Activated T-helper 2 cell treated with anti-CD3 and anti-CD28 coated beads, Interferon-gamma antibody, Interleukin-2, Interleukin-4, amounts not matched to agents 10 μg/mL and 5 μg/mL and 100 μg/mL, durations not matched to agents 14 hours and 24 hours and 36 hours (primary cell): ENCODE data around the gene HIGD1A. TPM values are rescaled to one million over a fixed set of nuclear protein-coding genes. Genes with fewer than 3 reads are reported as not detected.
A peak's percentile ranks its signal among the peaks of the same experiment; 100 is the strongest.

Experiments used
- DNase-seq: peaks from one replicate; pipeline ENCODE4 v3.0.0; 2021; ENCODE audit warnings: low spot score
- H3K27ac Mint-ChIP-seq: one replicate; pipeline ENCODE4 v1.8.0; 2021; ENCODE audit warnings: mixed read lengths
- H3K27me3 Mint-ChIP-seq: one replicate; pipeline ENCODE4 v1.8.0; 2021; ENCODE audit warnings: low read depth, mixed read lengths
- H3K36me3 Mint-ChIP-seq: one replicate; pipeline ENCODE4 v1.8.0; 2021; ENCODE audit warnings: low read depth, mixed read lengths
- H3K4me1 Mint-ChIP-seq: one replicate; pipeline ENCODE4 v1.8.0; 2021; ENCODE audit warnings: low read depth, mixed read lengths
- H3K4me3 Mint-ChIP-seq: one replicate; pipeline ENCODE4 v1.8.0; 2021; ENCODE audit warnings: low read depth, mild to moderate bottlenecking, moderate library complexity, mixed read lengths
- H3K9me3 Mint-ChIP-seq: one replicate; pipeline ENCODE4 v1.8.0; 2021; ENCODE audit warnings: mixed read lengths
- intact Hi-C: fragments of 100-400 bp; cut with micrococcal nuclease; formaldehyde crosslinking; loops from one replicate; pipeline ENCODE4 v1.15.1; 2023
- total RNA-seq: library from RNA; stranded (reverse); gene quantifications from 2 replicates; pipeline ENCODE4 v1.2.3, GENCODE V29; 2022

HIGD1A gene
- total RNA-seq, 1 donor from 2014 or later: 88.5 TPM

DNA sequence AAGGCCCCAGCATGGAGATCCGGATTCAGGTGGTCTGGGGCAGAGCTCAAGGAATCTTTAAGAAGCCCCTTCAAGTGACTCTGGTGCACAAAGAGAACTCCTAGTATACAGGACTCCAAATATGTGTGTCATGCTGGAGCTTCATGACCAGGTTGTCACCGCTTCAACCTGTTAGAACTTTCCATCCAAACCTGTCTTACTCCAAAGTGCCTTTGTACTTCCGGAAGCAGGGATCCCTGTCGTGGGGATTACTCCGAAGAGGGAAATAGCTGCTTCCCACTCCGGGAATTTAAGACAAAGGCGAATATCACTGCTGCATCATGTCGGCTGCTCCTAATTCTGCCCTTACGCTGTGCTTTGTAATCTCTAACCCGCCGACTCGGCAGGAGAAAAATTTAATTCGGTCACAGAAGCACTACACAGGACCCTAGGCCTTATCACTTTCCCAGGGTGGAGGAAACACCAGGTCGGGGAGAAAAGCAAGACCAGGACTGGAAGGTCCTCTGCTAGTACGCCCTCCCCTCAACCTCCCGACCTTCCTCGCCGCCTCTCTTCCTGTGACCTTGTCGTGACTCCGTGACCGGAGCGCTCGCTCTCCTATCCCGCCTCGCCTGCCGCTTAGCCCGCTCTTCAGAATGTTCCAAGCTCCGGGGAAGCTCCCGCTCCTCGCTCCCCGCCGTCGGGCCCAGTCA, 730 bp downstream of the HIGD1A start:
- Mint-ChIP-seq H3K4me3 (peak overlapping the region; percentile 96), H3K9me3 (no peaks in the 10 kb centered on the region), H3K27ac (peak overlapping the region; percentile 87), H3K4me1 (peaks cover 36% of the 10 kb centered on the region), H3K27me3 (peaks cover 27% of the 10 kb centered on the region), H3K36me3 (peaks cover 24% of the 10 kb centered on the region)
- DNase-seq: no peak
- intact Hi-C loops: loop anchor here (1.0 to 5.0 kb wide), 2 partner anchors 30 to 484 kb away; partner anchors contain the start of genes CCDC13 and SNRK

DNA sequence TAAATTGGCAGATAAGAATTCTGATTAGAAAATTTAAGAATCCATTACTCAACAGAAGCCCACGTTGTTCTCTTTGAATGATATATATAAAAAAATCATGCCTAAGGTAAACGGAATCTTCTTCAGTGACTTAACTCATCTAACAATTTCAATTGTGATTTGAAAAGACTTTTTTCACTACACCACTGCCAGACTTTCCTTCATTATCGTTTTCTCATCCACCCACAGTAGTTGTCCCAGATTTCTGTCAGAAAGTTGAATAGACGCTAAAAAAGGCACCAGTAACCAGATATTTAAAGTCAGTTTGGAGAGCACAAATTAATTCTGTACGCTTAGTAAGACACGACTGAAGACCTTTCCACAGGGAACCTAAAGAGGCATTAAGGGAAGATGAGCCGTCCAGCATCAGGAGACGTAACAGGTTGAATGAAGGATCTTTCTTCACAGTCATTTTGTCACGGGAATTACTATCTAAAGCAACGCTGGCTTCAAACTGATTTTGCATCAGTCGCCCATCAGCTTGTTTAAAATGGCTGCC, 1.3 kb downstream of the HIGD1A start:
- Mint-ChIP-seq H3K4me1 (peaks cover 36% of the 10 kb centered on the region), H3K27ac (no peak overlapping the region)
- intact Hi-C loops: loop anchor here (5.0 kb wide), 1 partner anchor 484 kb away; the partner anchor contains the start of gene SNRK

DNA sequence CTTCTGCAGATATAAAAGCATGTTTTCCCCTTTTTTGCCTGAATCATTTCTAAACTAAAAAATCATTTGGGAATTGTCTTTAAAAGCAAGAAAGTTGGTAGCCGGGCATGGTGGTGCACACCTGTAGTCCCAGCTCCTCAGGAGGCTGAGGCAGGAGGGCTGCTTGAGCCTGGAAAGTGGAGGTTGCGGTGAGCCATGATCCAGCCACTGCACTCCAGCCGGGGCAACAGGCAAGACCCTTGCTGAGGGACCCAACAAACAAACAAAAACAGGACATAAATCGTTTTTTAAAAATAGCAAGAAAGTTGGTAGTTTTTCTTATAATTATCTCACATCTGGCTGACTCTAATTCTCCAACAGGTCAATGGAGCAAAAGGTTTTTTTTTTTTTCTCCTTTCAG, 2.5 kb downstream of the HIGD1A start:
- Mint-ChIP-seq H3K27me3 (peaks cover 15% of the 10 kb centered on the region), H3K9me3 (no peaks in the 10 kb centered on the region), H3K4me1 (peaks cover 36% of the 10 kb centered on the region), H3K36me3 (peaks cover 24% of the 10 kb centered on the region), H3K4me3 (no peak overlapping the region), H3K27ac (no peak overlapping the region)
- intact Hi-C loops: loop anchor here (5.0 kb wide), 1 partner anchor 486 kb away; the partner anchor contains the start of gene SNRK
- DNase-seq: no peak

More for the DNA sequence above, 1.3 kb downstream of the HIGD1A start:
- H3K27me3 Mint-ChIP-seq: peaks cover 25% of the 10 kb centered on the region
- H3K36me3 Mint-ChIP-seq: peaks cover 24% of the 10 kb centered on the region
- no peaks in the 10 kb centered on the region for H3K9me3 Mint-ChIP-seq
- no peak for DNase-seq
- H3K4me3 Mint-ChIP-seq: peak overlapping the region; percentile 96

DNA sequence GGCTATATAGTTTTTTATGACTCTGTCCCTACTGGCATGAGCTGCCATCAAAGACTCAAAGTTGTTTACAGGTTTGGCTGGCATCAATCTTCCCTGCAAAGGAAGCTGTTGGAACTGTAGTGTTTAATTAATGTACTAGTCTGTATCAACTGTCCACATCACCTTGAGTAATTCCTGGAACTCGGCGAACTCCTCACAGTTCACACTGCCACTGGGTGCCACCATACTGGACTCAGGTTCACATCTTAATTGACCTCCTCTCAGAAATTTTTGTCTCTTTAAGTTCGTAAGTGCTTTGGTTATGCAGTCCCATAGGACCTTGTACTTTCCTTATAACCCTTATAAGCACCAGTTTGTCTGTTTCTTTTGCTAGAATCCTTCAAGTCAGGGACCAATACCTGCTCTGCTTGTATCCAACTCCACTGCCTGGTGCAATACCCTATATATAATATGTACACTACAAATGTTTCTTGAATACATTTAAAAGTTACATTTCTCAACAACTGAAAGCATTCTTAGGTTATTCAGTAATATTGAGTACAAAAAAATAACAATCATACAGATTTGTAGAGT, 3.2 kb downstream of the HIGD1A start:
- Mint-ChIP-seq H3K27me3 (peaks cover 10% of the 10 kb centered on the region), H3K36me3 (peaks cover 28% of the 10 kb centered on the region), H3K4me1 (peaks cover 36% of the 10 kb centered on the region), H3K4me3 (no peak overlapping the region), H3K9me3 (no peaks in the 10 kb centered on the region), H3K27ac (no peak overlapping the region)
- DNase-seq: no peak
- intact Hi-C loops: loop anchor here (5.0 kb wide), 1 partner anchor 486 kb away; the partner anchor contains the start of gene SNRK

DNA sequence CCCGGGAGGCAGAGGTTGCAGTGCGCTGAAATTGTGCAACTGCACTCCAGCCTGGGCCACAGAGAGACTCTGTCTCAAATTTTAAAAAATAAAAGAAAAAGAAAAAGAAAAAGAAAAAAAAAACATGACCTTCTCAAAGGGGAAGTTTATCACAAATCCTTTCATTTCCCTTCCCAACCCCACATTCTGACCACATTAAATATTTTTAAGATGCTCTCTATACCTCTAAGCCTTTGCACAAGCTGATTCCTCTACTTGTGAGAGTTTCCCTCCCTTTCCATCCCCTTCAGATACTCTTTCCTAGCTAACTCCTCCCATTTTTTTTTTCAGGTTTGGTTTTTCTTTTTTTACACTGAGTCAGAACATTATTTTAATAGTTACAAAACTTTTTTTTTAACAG, 4.0 kb downstream of the HIGD1A start:
- DNase-seq: no peak
- Mint-ChIP-seq H3K27me3 (peaks cover under 1% of the 10 kb centered on the region), H3K36me3 (peaks cover 28% of the 10 kb centered on the region), H3K4me1 (peaks cover 31% of the 10 kb centered on the region), H3K9me3 (no peaks in the 10 kb centered on the region), H3K27ac (no peak overlapping the region), H3K4me3 (no peak overlapping the region)
- intact Hi-C loops: loop anchor here (5.0 kb wide), 1 partner anchor 487 kb away; the partner anchor contains the start of gene SNRK

DNA sequence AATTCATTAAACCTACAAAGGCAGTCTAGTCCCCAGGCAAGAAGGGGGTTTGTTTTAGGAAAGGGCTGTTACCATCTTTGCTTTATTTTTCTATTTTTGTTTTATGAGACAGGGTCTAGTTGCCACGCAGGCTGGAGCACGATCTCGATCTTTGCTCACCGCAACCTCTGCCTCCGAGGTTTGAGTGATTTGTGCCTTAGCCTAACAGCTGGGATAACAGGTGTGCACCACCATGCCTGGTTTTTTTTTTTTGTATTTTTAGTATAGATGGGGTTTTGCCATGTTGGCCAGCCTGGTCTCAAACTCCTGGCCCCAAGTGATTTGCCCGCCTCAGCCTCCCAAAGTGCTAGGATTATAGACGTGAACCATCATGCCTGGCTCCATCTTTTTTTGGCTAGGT, 4.9 kb downstream of the HIGD1A start:
- intact Hi-C loops: no loop called here
- Mint-ChIP-seq H3K4me1 (peaks cover 25% of the 10 kb centered on the region), H3K36me3 (peaks cover 31% of the 10 kb centered on the region), H3K27me3 (no peaks in the 10 kb centered on the region), H3K9me3 (no peaks in the 10 kb centered on the region), H3K27ac (no peak overlapping the region), H3K4me3 (no peak overlapping the region)
- no peak for DNase-seq

DNA sequence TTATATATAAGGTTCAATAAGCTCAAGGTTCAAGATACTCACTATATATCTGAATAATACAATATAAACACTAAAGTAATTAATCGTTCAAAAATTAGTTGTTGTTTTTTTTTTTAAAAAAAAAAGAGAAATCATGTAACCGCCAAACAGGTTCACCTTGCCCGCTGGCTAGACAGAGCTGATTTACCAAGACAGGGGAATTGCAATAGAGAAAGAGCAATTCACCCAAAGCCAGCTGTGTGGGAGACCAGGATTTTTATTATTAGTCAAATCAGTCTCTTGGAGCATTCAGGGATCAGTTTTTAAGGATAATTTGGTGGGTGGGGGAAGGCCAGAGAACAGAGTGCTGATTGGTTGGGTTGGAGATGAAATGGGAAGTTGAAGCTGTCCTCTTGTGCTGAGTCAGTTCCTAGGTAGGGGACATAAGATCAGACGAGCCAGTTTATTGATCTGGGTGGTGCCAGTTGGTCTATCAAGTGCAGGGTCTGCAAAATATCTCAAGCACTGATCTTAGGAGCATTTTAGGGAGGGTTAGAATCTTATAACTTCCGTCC, 7.9 kb downstream of the HIGD1A start:
- Mint-ChIP-seq H3K27ac (no peak overlapping the region), H3K36me3 (peaks cover 37% of the 10 kb centered on the region), H3K9me3 (no peaks in the 10 kb centered on the region), H3K27me3 (no peaks in the 10 kb centered on the region), H3K4me1 (peaks cover 11% of the 10 kb centered on the region), H3K4me3 (no peak overlapping the region)
- DNase-seq: no peak
- intact Hi-C loops: no loop called here

DNA sequence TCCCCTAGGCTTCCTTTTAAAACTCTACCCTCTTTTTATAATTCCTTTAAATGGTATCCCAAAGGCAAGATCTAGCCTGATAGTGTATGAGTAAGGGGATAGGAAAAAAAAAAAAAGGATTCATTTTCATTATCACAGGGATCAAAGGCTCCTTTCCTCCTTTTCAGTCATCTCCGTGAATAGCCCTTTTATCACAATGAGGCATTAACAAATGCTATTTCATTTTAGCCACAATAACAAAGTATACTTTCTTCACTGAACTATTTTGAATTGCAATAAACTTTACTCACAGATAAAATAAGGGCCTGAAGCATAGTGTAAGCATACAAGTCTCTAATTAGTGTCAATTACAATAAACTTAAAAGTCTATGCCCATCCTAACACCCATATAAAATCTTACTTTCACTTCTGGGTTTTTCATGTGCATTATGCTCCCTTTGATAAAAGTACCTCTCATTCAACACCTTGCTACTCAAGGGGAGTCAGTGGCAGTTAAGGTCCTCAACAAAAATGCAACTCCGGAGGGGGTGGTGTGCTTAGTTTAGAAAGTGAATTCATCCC, 8.6 kb downstream of the HIGD1A start:
- Mint-ChIP-seq H3K27me3 (no peaks in the 10 kb centered on the region), H3K27ac (no peak overlapping the region), H3K4me3 (no peak overlapping the region), H3K4me1 (peaks cover 9% of the 10 kb centered on the region), H3K9me3 (no peaks in the 10 kb centered on the region), H3K36me3 (peaks cover 37% of the 10 kb centered on the region)
- intact Hi-C loops: no loop called here
- no peak for DNase-seq

DNA sequence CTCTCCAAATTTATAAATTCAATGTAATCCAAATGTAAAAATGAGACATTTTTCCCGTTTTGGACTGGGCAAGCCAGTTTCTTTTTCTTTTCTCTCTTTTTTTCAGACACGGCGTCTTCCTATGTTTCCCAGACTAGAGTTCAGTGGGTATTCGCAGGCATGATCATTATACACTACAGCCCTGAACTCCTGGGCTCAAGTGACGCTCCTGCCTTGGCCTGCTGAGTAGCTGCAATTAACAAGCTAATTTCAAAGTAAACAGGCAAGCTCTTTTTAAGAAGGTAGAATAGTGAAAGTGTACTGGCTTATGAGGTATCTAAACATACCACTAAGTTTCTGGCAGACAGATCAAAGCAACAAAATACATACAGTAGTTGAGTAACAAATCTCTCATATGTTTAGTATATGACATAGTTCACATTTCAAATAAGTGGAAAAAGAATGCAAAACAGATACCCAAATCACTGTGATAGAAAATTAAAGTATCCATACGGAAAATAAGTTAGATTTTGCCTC, 13.5 kb downstream of the HIGD1A start:
- Mint-ChIP-seq H3K4me3 (no peak overlapping the region), H3K36me3 (peaks cover 42% of the 10 kb centered on the region)
- intact Hi-C loops: no loop called here

DNA sequence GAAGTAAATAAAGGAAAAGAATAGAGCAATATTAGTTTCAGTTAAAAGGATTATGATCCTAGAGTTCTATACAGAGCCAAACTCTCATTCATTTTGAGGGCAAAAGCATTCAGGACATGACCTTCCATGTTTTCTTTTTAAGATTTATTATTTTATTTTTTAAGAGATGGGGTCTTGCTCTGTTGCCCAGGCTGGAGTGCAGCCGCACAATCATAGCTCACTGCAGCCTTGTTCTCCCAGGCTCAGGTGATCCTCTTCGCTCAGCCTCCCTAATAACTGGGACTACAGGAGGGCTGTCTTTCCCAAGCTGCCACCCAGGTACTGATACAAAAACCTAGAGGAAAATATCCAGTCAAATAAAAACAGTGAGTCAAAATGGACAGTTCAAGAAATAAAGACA, 17.7 kb downstream of the HIGD1A start:
- DNase-seq: no peak
- intact Hi-C loops: no loop called here
- peaks cover 8% of the 10 kb centered on the region for H3K4me1 Mint-ChIP-seq
- H3K4me3 Mint-ChIP-seq: no peak overlapping the region
- no peaks in the 10 kb centered on the region for H3K9me3 Mint-ChIP-seq
- H3K27ac Mint-ChIP-seq: no peak overlapping the region
- H3K27me3 Mint-ChIP-seq: no peaks in the 10 kb centered on the region
- peaks cover 39% of the 10 kb centered on the region for H3K36me3 Mint-ChIP-seq

More for the DNA sequence above, 13.5 kb downstream of the HIGD1A start:
- DNase-seq: no peak
- Mint-ChIP-seq H3K9me3 (no peaks in the 10 kb centered on the region), H3K27ac (no peak overlapping the region), H3K4me1 (peaks cover 8% of the 10 kb centered on the region), H3K27me3 (no peaks in the 10 kb centered on the region)

DNA sequence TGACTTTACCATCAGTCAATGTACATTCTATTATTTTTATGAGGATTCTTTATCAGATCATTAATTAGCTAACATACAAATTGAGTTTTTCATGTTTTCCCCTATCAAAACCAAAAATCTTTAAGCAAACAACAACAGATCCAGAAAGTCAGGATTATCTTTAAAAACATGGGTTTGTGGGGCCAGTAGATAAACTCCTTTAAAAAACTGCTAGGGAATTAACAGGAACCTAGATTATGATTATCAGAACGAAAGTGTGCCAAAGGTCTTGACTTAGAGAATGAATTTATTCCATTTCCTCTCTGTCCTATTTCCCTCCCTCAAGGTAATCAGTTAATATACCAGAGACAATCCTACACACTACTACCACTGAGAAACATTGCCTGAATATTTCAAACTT, 18.1 kb downstream of the HIGD1A start:
- peaks cover 8% of the 10 kb centered on the region for H3K4me1 Mint-ChIP-seq
- intact Hi-C loops: no loop called here
- H3K4me3 Mint-ChIP-seq: no peak overlapping the region
- no peak for DNase-seq
- no peaks in the 10 kb centered on the region for H3K9me3 Mint-ChIP-seq
- H3K36me3 Mint-ChIP-seq: peaks cover 35% of the 10 kb centered on the region
- H3K27ac Mint-ChIP-seq: no peak overlapping the region
- H3K27me3 Mint-ChIP-seq: no peaks in the 10 kb centered on the region

DNA sequence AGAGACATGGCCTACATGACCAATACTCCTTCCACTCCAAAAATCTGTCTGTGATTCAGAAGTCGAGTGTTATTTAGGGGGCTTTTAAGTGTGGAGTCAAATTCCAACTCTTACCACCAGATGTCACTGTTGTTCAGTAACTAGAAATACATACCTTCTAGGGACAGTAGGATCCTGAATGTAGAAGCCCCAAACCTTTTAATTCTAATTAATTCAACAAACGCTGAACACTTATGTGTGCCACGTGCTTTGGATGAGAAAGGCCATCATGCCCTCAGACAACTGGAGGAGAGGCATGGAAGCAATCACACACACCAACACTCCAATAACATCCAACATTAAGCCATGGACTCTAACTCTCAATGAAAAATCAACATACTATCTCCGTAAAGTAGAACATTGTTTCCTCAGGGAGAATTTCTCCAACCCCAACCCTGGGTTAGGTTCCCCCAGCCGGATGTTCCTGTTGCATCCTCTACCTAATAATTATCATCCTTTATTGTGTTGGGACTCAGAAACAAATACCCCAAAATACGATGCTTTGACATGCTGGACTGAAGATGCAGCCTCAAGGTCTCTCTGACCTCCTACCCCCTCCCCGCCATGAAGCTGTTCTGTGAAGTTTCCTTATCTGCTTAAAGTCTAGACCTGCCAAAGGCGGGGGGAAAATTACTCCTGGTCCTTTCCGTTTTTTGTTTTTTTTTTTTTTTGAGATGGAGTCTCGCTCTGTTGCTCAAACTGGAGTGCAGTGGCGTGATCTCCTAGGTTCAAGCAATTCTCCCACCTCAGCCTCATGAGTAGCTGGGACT, 23.2 kb downstream of the HIGD1A start:
- Mint-ChIP-seq H3K27ac (no peak overlapping the region), H3K9me3 (no peaks in the 10 kb centered on the region), H3K4me1 (peaks cover 2% of the 10 kb centered on the region), H3K36me3 (peaks cover 16% of the 10 kb centered on the region), H3K27me3 (no peaks in the 10 kb centered on the region), H3K4me3 (no peak overlapping the region)
- intact Hi-C loops: loop anchor here (1.0 to 2.0 kb wide), 3 partner anchors 50 to 100 kb away; no protein-coding TSS in a partner anchor
- no peak for DNase-seq
